ENCODE results near the gene PSMB11. TPM values are rescaled to one million over a fixed set of nuclear protein-coding genes. Genes with fewer than 3 reads are reported as not detected.
A peak's percentile ranks its signal among the peaks of the same experiment; 100 is the strongest.

The PSMB11 gene
- total RNA-seq, 2 experiments from 2014 or later: not detected

DNA sequence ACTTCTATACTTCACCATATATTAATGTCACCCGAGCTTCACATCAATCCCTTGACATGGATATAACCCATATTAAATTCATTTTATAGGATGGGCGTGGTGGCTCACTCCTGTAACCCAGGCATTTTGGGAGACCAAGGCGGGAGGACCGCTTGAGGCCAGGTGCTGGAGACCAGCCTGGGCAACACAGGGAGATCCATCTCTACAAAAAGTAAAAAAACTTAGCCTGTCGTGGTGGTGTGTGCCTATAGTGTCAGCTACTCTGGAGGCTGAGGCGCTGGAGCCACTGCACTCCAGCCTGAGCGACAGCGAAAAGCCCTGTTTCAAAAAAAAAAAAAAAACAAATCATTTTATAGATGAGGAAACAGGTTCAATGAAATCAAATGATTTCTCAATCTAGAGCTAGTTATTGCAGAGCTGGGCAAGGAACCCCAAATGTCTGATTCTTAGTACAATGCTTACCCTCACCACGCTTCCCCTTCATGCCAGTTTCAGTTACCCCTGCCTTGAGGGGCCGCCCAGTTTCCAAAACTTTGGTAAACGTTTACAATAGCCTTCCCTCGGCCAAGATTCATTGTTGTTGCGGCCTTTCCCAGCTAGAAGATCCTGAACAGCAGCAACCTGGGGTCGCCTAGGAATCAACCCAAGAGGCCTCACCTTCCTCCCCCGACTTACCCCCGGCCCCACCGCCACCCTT is 8.1 kb upstream of the PSMB11 start:
- CTCF ChIA-PET: interaction anchor here (0.6 to 6.7 kb wide), 11 partner anchors 9 to 82 kb away, joined by 3 to 25 read pairs (median 4); partner anchors contain the start of gene CDH24
- Mint-ChIP-seq H3K27ac (peak overlapping the region; percentile 96), H3K36me3 (ENCODE audit: low read depth) (peaks cover 41% of the 10 kb centered on the region), H3K9me3 (no peaks in the 10 kb centered on the region), H3K4me3 (peak overlapping the region; percentile 88), H3K27me3 (ENCODE audit: low read depth) (no peaks in the 10 kb centered on the region), H3K4me1 (ENCODE audit: low read depth) (peaks cover 40% of the 10 kb centered on the region)
- intact Hi-C loops (cut with micrococcal nuclease): loop anchor here (1.0 to 2.0 kb wide), 5 partner anchors 9 to 287 kb away; partner anchors contain the start of genes ACIN1, C14orf119, LRP10 and PABPN1
- no peak for DNase-seq

DNA sequence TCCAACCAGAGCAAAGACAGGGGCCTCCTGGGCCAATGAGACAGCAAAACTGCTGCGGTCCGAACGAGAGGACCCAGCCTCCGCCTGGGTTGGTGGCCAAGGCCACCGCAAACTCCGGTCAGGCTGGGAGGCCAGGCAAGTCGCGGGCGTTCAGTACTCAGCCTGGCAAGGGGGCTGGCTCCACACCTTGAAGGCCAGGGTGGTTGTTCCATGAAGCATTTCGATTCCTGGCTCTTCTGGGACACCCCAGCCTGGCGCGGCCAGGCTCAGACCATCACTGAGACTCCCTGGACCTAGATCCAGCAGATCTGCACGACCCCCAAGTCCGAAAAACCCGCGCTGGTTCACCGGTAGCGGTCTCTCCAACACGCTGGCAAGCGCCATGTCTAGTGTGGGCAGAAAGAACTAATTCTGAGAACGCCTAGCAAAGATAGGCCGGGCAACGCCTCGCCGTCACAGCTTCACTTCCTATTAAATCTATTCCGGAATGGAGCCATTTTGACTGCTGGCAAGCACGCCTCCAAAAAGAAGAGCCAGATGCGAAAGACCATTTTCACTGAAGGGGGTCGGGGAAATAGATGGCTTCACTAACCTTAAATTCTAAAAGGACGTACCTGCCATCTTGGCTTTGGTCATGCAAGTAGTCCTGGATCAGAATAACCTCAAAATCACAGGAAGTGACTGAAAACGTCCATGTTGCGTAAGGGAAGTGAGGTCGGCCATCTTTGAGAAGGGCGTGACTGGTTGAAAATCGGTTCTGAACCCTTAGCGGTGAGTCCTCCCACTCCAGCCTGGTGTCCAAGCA is 7.3 kb upstream of the PSMB11 start, which contains the start of gene PSMB5:
PSMB5 (minus strand) TSS at position 403 of the 805 bp plus-strand sequence; CDS start at position 384, 19 bp downstream.
- H3K4me3 Mint-ChIP-seq: peak within 1 kb of the TSS; percentile 88
- CTCF ChIA-PET: interaction anchor here (0.6 to 2.6 kb wide), 5 partner anchors 24 to 83 kb away, joined by 3 to 20 read pairs (median 3); partner anchors contain the start of gene CDH24
- DNase-seq: peak; percentile 96
- intact Hi-C loops (cut with micrococcal nuclease): loop anchor here (1.0 to 2.0 kb wide), 11 partner anchors 9 to 445 kb away; partner anchors contain the start of genes ACIN1, C14orf119, CDH24 and DAD1
- H3K36me3 Mint-ChIP-seq (ENCODE audit: low read depth): peaks cover 35% of the 10 kb centered on the region
- peaks cover 34% of the 10 kb centered on the region for H3K4me1 Mint-ChIP-seq (ENCODE audit: low read depth)
- no peaks in the 10 kb centered on the region for H3K9me3 Mint-ChIP-seq
- H3K27me3 Mint-ChIP-seq (ENCODE audit: low read depth): no peaks in the 10 kb centered on the region
- peak within 1 kb of the TSS; percentile 96 for H3K27ac Mint-ChIP-seq

DNA sequence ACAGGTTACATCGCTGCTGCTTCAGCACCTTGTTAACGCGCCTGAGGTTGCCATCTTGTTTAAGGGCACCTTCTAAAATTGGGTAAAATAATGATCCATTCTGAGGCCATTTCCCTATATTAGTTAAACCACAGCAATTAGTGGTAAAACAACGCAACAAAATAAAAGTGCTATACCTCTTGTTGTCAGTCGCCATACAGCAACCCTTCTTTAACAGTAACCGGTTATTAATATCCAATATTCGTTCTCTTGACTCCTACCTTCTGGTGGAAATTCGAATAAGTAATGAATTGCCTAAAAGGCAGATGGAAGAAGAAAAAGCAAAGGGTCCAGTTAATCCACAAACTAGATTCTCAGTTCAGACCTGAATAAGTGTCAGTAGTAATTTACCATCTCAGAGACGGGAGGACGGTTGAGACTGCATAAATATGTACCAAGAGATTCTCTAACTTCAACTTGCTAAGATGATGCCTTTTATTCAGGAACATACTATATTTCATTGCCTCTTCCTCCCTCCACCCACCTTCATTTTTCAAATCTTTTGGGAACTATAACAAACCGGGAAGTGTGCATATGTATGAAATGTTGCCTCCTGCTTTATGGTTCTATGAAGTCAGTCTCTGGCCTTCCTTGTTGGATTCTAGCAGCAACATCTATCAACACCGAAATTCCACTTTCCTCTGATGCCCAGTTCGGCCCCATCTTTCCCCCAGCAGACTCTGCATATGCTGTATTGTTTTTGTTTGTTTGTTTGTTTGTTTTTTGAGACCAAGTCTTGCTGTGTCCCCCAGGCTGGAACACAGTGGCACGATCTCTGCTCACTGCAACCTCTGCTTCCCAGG is 6.5 kb upstream of the PSMB11 start:
- CTCF ChIA-PET: interaction anchor here (2.6 kb wide), 1 partner anchor 23 kb away, joined by 10 read pairs; the partner anchor contains the start of gene CDH24
- Mint-ChIP-seq H3K27me3 (ENCODE audit: low read depth) (no peaks in the 10 kb centered on the region), H3K27ac (peak overlapping the region; percentile 96), H3K36me3 (ENCODE audit: low read depth) (peaks cover 35% of the 10 kb centered on the region), H3K4me1 (ENCODE audit: low read depth) (peaks cover 34% of the 10 kb centered on the region), H3K9me3 (no peaks in the 10 kb centered on the region), H3K4me3 (peak overlapping the region; percentile 88)
- DNase-seq: no peak
- intact Hi-C loops (cut with micrococcal nuclease): loop anchor here (1.0 to 2.0 kb wide), 7 partner anchors 22 to 446 kb away; partner anchors contain the start of genes CDH24, DAD1, LRP10 and OXA1L

DNA sequence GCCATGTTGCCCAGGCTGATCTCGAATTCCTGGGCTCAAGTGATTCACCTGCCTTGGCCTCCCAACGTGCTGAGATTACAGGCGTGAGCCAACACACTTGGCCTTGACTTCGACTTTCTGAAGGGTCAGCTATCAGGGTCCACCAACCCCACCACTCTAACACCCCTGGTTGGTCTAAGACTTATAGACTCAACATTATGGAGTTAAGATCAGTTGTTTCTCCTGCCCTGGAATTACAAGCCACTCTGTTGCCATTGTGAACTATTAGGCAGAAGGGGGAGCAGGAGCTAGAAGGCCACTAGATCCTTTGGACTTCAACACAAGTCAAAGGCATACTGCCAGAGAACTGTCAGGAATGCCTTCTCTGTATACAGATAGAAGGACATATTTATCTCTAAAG is 1.9 kb upstream of the PSMB11 start:
- peaks cover 8% of the 10 kb centered on the region for H3K4me1 Mint-ChIP-seq (ENCODE audit: low read depth)
- no peak overlapping the region for H3K27ac Mint-ChIP-seq
- DNase-seq: no peak
- intact Hi-C loops (cut with micrococcal nuclease): no loop called here
- CTCF ChIA-PET: interaction anchor here (0.6 to 1.8 kb wide), 8 partner anchors 14 to 99 kb away, joined by 3 to 6 read pairs (median 4); no protein-coding TSS in a partner anchor
- no peaks in the 10 kb centered on the region for H3K36me3 Mint-ChIP-seq (ENCODE audit: low read depth)
- no peaks in the 10 kb centered on the region for H3K27me3 Mint-ChIP-seq (ENCODE audit: low read depth)
- H3K4me3 Mint-ChIP-seq: no peak overlapping the region
- H3K9me3 Mint-ChIP-seq: no peaks in the 10 kb centered on the region

DNA sequence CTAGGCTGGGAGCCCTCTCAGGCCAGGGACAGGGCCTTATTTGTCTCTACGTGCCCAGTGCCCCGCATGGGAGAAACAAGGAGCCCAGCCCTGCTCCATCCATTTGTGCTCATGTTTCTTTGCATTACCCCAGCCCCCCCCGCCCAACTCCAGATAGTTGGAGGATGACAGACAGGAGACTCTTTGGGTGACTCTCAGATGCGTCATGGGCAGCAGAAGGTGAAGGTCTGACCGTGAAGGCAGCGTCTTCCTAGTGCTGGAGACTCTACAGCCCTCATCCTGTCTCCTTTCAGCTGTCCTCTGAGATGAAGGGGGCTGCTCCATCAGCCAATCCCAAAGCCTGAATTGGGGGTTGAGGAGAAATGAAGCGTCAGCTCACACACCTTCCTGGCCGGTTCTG is 283 bp upstream of the PSMB11 start:
- H3K4me3 Mint-ChIP-seq: no peak overlapping the region
- H3K27ac Mint-ChIP-seq: no peak overlapping the region
- H3K4me1 Mint-ChIP-seq (ENCODE audit: low read depth): no peaks in the 10 kb centered on the region
- intact Hi-C loops (cut with micrococcal nuclease): no loop called here
- H3K27me3 Mint-ChIP-seq (ENCODE audit: low read depth): no peaks in the 10 kb centered on the region
- no peaks in the 10 kb centered on the region for H3K9me3 Mint-ChIP-seq
- no peak for DNase-seq
- CTCF ChIA-PET: interaction anchor here (0.6 to 1.9 kb wide), 6 partner anchors 35 to 68 kb away, joined by 3 to 20 read pairs (median 4); no protein-coding TSS in a partner anchor
- no peaks in the 10 kb centered on the region for H3K36me3 Mint-ChIP-seq (ENCODE audit: low read depth)

DNA sequence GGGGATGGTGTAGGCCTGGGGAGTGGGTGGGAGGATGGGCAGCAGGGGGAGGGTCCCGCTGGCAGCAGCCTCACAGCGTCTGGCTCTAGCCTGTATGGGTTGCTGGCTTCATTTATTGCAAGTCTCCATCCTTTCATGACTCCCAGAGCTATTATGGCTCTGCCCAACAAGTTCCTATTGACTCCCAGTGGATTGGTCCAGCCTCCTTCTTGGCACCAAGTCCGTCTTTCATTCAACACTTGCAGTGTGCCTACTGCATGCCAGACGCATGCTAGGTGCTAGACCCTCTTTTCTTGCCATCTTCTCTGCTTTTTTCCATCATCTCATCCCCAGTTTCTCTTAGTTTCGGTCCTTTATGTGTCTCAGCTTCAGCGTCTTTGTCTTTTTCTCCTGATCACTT is 1.1 kb downstream of the PSMB11 start:
- intact Hi-C loops (cut with micrococcal nuclease): no loop called here
- CTCF ChIA-PET: interaction anchor here (1.2 to 2.2 kb wide), 4 partner anchors 12 to 70 kb away, joined by 4 to 20 read pairs (median 7); partner anchors contain the start of gene CDH24
- H3K27ac Mint-ChIP-seq: no peak overlapping the region
- peaks cover 3% of the 10 kb centered on the region for H3K27me3 Mint-ChIP-seq (ENCODE audit: low read depth)
- no peaks in the 10 kb centered on the region for H3K36me3 Mint-ChIP-seq (ENCODE audit: low read depth)
- DNase-seq: no peak
- H3K4me1 Mint-ChIP-seq (ENCODE audit: low read depth): no peaks in the 10 kb centered on the region
- no peak overlapping the region for H3K4me3 Mint-ChIP-seq
- H3K9me3 Mint-ChIP-seq: no peaks in the 10 kb centered on the region

DNA sequence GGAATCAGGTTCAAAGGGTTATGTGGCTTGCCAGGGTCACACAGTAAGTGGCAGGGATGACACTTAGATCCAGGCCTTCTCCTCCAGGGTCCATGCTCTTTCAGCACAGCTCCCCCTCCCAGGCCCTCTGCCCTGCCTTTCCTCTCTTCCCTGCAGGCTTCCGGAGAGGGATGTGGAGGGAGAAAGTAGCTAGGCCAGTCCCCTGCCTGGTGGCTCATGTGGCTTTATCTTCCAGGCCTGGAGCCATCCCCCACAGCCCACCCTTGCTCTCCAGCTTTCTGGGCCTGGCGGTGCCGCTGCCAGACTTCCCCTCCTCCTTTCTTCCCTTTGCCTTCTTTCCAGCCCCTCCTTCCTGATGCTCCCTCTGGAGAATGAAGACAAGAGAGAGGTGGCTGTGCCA is 1.7 kb downstream of the PSMB11 start:
- no peaks in the 10 kb centered on the region for H3K36me3 Mint-ChIP-seq (ENCODE audit: low read depth)
- H3K4me1 Mint-ChIP-seq (ENCODE audit: low read depth): no peaks in the 10 kb centered on the region
- intact Hi-C loops (cut with micrococcal nuclease): no loop called here
- no peak overlapping the region for H3K4me3 Mint-ChIP-seq
- no peak for DNase-seq
- H3K27ac Mint-ChIP-seq: no peak overlapping the region
- no peaks in the 10 kb centered on the region for H3K9me3 Mint-ChIP-seq
- peaks cover 3% of the 10 kb centered on the region for H3K27me3 Mint-ChIP-seq (ENCODE audit: low read depth)
- CTCF ChIA-PET: interaction anchor here (1.2 to 2.2 kb wide), 2 partner anchors 14 to 50 kb away, joined by 3 to 10 read pairs; partner anchors contain the start of gene CDH24

DNA sequence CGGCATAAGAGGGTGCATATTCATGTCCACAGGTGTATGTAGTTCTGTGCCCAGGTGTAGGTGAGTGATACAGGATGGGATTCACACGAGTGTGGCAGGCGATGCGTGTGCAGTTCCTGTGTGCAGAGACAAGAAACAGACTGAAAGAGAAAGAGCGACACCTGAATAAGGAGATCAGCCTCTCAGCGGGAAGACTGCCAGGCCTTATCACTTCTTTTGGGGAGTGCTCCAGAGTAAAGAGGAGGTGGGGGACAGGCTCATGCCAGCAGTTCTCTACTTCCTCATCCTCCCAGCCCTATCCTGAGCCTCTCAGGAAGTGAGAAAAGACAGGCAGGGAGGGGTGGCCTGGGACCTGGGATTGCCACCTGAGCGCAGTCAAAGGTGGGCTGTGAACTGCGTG is 2.8 kb downstream of the PSMB11 start:
- CTCF ChIA-PET: interaction anchor here (1.2 to 2.2 kb wide), 2 partner anchors 13 to 51 kb away, joined by 3 to 10 read pairs; partner anchors contain the start of gene CDH24
- DNase-seq: no peak

DNA sequence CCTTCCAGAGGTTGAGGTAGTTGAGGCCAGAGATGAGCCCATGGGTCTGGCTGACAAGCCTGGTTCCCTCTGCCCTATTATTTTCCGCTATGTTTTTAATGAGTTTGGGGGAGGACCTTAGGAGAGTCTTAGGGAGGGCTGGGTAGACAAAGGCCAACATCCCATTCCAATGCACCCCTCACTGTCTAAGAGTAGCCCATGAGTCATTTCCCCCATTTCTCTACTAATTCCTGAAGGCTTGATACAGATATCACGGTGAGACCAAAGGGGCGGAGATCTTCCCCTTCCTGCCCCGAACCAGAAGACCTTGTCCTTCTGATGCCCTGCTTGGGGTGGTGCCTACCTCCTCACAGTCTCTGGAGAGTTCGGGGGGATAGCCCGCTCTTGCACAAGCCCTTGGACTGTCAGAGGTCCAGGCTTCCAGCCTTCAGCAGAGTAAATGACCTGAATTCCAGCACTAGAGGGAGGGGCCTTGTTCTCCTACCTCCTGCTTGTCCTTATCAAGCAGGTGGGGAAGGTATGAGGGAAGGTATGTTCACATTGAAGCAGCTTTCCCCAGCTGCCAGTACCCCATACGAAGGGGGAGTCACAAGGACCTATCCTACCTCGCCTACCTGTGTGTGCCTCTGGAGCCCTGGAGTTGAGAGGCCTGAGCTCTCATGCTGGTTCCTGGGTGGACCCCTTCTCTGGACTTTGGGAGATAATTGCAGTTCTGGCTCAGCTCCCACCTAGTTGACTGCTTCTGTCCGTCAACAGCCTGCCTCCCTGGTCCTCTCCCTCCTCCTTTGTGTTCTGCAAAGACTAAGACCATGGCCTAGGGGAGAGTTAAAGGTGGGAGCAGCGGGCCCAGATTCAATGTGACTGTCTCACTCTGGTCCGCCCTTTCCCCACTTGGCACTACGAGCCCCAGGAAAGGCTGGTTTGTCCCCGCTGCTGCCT is 3.7 kb downstream of the PSMB11 start:
- no peak for DNase-seq
- CTCF ChIA-PET: interaction anchor here (1.4 to 21.5 kb wide), 2 partner anchors 23 to 57 kb away, joined by 3 to 713 read pairs; partner anchors contain the start of gene AJUBA
- no peak overlapping the region for H3K4me3 Mint-ChIP-seq
- H3K4me1 Mint-ChIP-seq (ENCODE audit: low read depth): no peaks in the 10 kb centered on the region
- no peaks in the 10 kb centered on the region for H3K36me3 Mint-ChIP-seq (ENCODE audit: low read depth)
- H3K9me3 Mint-ChIP-seq: no peaks in the 10 kb centered on the region
- intact Hi-C loops (cut with micrococcal nuclease): no loop called here
- peaks cover 3% of the 10 kb centered on the region for H3K27me3 Mint-ChIP-seq (ENCODE audit: low read depth)
- no peak overlapping the region for H3K27ac Mint-ChIP-seq

More for the DNA sequence above, 2.8 kb downstream of the PSMB11 start:
- no peaks in the 10 kb centered on the region for H3K36me3 Mint-ChIP-seq (ENCODE audit: low read depth)
- intact Hi-C loops (cut with micrococcal nuclease): no loop called here
- H3K27me3 Mint-ChIP-seq (ENCODE audit: low read depth): peaks cover 3% of the 10 kb centered on the region
- no peak overlapping the region for H3K27ac Mint-ChIP-seq
- H3K4me3 Mint-ChIP-seq: no peak overlapping the region
- H3K4me1 Mint-ChIP-seq (ENCODE audit: low read depth): no peaks in the 10 kb centered on the region
- H3K9me3 Mint-ChIP-seq: no peaks in the 10 kb centered on the region

DNA sequence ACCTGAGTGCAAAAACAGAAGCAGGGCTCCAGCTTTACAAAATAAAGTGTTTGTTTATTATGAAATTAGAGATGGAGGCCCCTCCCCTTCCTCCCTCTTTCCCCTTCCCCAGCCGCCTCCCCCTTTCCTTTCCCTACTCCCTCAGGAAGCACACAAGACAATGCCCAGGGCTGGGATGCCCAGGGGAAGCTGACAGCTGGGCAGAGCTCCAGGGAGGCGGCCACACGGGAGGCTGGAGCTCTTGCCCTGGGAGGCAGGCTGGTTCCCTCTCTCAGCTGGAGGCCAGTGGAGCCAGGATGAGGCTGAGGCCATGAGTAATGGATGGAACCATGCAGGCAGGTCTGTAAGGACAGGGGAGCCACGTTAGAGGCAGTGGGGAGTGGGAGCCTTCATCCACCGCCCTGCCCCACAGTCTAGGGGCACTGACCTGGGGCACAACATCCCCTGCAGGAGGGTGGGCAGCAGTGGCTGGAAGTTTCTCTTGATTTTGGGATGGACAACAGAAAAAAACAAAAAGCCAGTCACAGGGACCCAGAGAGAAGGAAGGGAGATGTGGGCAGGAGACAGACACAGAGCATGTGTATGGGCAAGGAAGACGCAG is 5.1 kb downstream of the PSMB11 start:
- no peak for DNase-seq
- H3K27ac Mint-ChIP-seq: no peak overlapping the region
- H3K27me3 Mint-ChIP-seq (ENCODE audit: low read depth): peaks cover 3% of the 10 kb centered on the region
- no peaks in the 10 kb centered on the region for H3K36me3 Mint-ChIP-seq (ENCODE audit: low read depth)
- intact Hi-C loops (cut with micrococcal nuclease): no loop called here
- H3K9me3 Mint-ChIP-seq: no peaks in the 10 kb centered on the region
- no peak overlapping the region for H3K4me3 Mint-ChIP-seq
- H3K4me1 Mint-ChIP-seq (ENCODE audit: low read depth): no peaks in the 10 kb centered on the region
- CTCF ChIA-PET: interaction anchor here (1.4 to 21.5 kb wide), 2 partner anchors 22 to 59 kb away, joined by 3 to 713 read pairs; partner anchors contain the start of gene AJUBA
